HG02623 (cell line): ENCODE data around the gene KLHL25.

Experiments
- ATAC-seq: cut with Tn5 transposase; IDR thresholded peaks from one replicate; pipeline ENCODE4 v1.9.1; 2021; ENCODE audit warnings: moderate library complexity; ENCODE audit not compliant: unreplicated experiment

KLHL25 gene

GRCh38 chr15:85760531-85761371 lies 34.0 kb downstream of the KLHL25 start:
- no peak for ATAC-seq

GRCh38 chr15:85760049-85760448 lies 34.7 kb downstream of the KLHL25 start:
- ATAC-seq, result no peak

GRCh38 chr15:85759376-85759775 lies 35.3 kb downstream of the KLHL25 start:
- ATAC-seq, result no peak

GRCh38 chr15:85758655-85758978 lies 36.1 kb downstream of the KLHL25 start:
- no peak for ATAC-seq

- ATAC-seq, result no peak
Observed at GRCh38 chr15:85757939-85758654, 36.6 kb downstream of the KLHL25 start.

GRCh38 chr15:85757073-85757938 lies 37.4 kb downstream of the KLHL25 start:
- no peak for ATAC-seq

GRCh38 chr15:85756411-85757072 lies 38.2 kb downstream of the KLHL25 start:
- no peak for ATAC-seq

- no peak for ATAC-seq
Observed at GRCh38 chr15:85755942-85756341, 38.8 kb downstream of the KLHL25 start.

- ATAC-seq, result no peak
Observed at GRCh38 chr15:85755471-85755870, 39.3 kb downstream of the KLHL25 start.

GRCh38 chr15:85754989-85755388 lies 39.7 kb downstream of the KLHL25 start:
- ATAC-seq, result no peak

GRCh38 chr15:85753791-85754452 lies 40.8 kb downstream of the KLHL25 start:
- ATAC-seq, result no peak

- ATAC-seq, result no peak
Observed at GRCh38 chr15:85753261-85753660, 41.5 kb downstream of the KLHL25 start.

- no peak for ATAC-seq
Observed at GRCh38 chr15:85752491-85752961, 42.2 kb downstream of the KLHL25 start.

GRCh38 chr15:85752124-85752475 lies 42.6 kb downstream of the KLHL25 start:
- ATAC-seq, result no peak

GRCh38 chr15:85751291-85752123 lies 43.2 kb downstream of the KLHL25 start:
- no peak for ATAC-seq

GRCh38 chr15:85750319-85751290 lies 44.1 kb downstream of the KLHL25 start:
- ATAC-seq, result no peak

GRCh38 chr15:85749261-85750151 lies 45.2 kb downstream of the KLHL25 start:
- ATAC-seq, result no peak
